ENCODE data around the gene CRYBA2. TPM values are rescaled to one million over a fixed set of nuclear protein-coding genes. Genes with fewer than 3 reads are reported as not detected.

Gene CRYBA2
- total and polyA plus RNA-seq, 2 of the 8 experiments (the other 6 are each of a cell fraction or from before 2014, with no cell fraction given), result not detected

DNA sequence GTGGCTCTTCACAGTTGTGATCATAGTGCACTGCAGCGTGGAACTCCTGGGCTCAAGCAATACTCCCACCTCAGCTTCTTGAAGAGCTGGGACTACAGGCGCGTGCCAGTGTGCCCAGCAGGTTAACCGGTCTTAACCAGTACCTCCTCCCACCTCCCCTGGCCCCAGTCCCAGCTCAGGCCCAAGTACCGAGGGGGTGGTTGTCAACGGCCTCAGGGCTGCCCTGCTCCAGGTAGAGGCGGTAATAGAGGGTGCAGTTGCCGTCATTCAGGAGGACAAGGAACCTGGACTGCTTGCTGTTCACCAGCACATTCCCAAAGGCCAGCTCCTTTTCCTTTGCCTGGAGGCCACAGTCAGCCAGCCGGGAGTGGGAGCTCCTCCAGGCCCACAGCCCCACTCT is 28.4 kb upstream of the CRYBA2 start:
- H2BK20ac ChIP-seq (ENCODE audit: low read length), result no peak overlapping the region
- CTCF ChIA-PET (ENCODE audit: partially characterized antibody), result interaction anchor here (0.8 to 6.9 kb wide), 7 partner anchors 8 to 138 kb away, joined by 3 to 42 read pairs (median 5); no protein-coding TSS in a partner anchor
- no peak overlapping the region for H3K4ac ChIP-seq (replicated peaks; ENCODE audit: insufficient read length, low read depth, low read length)
- H3K79me1 ChIP-seq (ENCODE audit: low read depth, low read length), result no peaks in the 10 kb centered on the region
- no peak overlapping the region for H4K91ac ChIP-seq (replicated peaks; ENCODE audit: insufficient read length, low read length)
- no peak overlapping the region for H4K5ac ChIP-seq (ENCODE audit: insufficient read length, low read depth, low read length)
- H2BK5ac ChIP-seq (ENCODE audit: low read depth, low read length), result no peak overlapping the region
- H3K4me1 ChIP-seq (replicated peaks in 1 of 4; ENCODE audit: control insufficient read depth in 3 of 4, insufficient read depth in 4 of 4, low read length in 3 of 4), result no peaks in the 10 kb centered on the region
- no peak overlapping the region for H3K9ac ChIP-seq (replicated peaks in 1 of 4; ENCODE audit: extremely low read depth in 1 of 4, low read depth in 3 of 4, low read length in 3 of 4)
- FAIRE-seq (no peak), DNase-seq (ENCODE audit: low read depth in 1 of 2, low spot score in 2 of 2) (no peak)
- peaks cover 0 to 3% (median 0%) of the 10 kb centered on the region in 4 experiments; a peak in 3 of 7 replicates for H3K27me3 ChIP-seq (replicated peaks in 1 of 4; ENCODE audit: control insufficient read depth in 3 of 4, extremely low read depth in 1 of 4, insufficient read depth in 3 of 4, low read length in 3 of 4)
- H4K20me1 ChIP-seq (replicated peaks in 1 of 2; ENCODE audit: control insufficient read depth in 1 of 2, insufficient read depth in 2 of 2, low read length in 2 of 2), result peaks cover 0 to 1% of the 10 kb centered on the region in 2 experiments
- H3K14ac ChIP-seq (ENCODE audit: insufficient read length), result no peak overlapping the region
- no peak overlapping the region for H2BK12ac ChIP-seq (ENCODE audit: low read depth, low read length)
- POLR2A ChIA-PET (ENCODE audit: partially characterized antibody), result interaction anchor here (1.4 kb wide), 1 partner anchor 8 kb away, joined by 3 read pairs; no protein-coding TSS in a partner anchor
- no peak overlapping the region for H2BK15ac ChIP-seq (ENCODE audit: low read length)
- no peaks in the 10 kb centered on the region for H3K36me3 ChIP-seq (ENCODE audit: control insufficient read depth in 2 of 4, insufficient read depth in 4 of 4, low read length in 3 of 4)
- no peak overlapping the region for H3K27ac ChIP-seq (ENCODE audit: low read depth, low read length)
- no peaks in the 10 kb centered on the region for H3K79me2 ChIP-seq (ENCODE audit: control insufficient read depth in 1 of 2, insufficient read depth in 2 of 2, low read length in 2 of 2)
- H4K8ac ChIP-seq (ENCODE audit: extremely low read depth, insufficient read depth, low read length), result no peak overlapping the region
- 88% methylated on average over 9 of the region's 9 CpGs; no CpG with 5 or more reads in 1 of the 2 experiments for WGBS, 2 experiments (ENCODE audit: extremely low coverage in 1 of 2, insufficient coverage in 1 of 2, insufficient read length in 1 of 2, insufficient replicate concordance in 2 of 2, low coverage in 1 of 2, low lambda C conversion rate in 2 of 2, missing lambda C conversion rate in 1 of 2)
- TF ChIP-seq CREB1 (IDR thresholded peaks at IDR 0.05), result no peak
- TF ChIP-seq RBBP5 (IDR thresholded peaks at IDR 0.05; ENCODE audit: borderline replicate concordance, low read depth, low read length), result no peak
- TF ChIP-seq SP4 (IDR thresholded peaks at IDR 0.05; ENCODE audit: low read length), result no peak
- TF ChIP-seq GABPA (IDR thresholded peaks at IDR 0.05; ENCODE audit: borderline replicate concordance, insufficient read depth, low read length), result no peak
- no peak for TF ChIP-seq BACH1 (IDR thresholded peaks at IDR 0.05; ENCODE audit: low read length)
- TF ChIP-seq, protein P1, sequence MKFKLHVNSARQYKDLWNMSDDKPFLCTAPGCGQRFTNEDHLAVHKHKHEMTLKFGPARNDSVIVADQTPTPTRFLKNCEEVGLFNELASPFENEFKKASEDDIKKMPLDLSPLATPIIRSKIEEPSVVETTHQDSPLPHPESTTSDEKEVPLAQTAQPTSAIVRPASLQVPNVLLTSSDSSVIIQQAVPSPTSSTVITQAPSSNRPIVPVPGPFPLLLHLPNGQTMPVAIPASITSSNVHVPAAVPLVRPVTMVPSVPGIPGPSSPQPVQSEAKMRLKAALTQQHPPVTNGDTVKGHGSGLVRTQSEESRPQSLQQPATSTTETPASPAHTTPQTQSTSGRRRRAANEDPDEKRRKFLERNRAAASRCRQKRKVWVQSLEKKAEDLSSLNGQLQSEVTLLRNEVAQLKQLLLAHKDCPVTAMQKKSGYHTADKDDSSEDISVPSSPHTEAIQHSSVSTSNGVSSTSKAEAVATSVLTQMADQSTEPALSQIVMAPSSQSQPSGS (IDR thresholded peaks at IDR 0.05; ENCODE audit: low read length), result no peak
- TF ChIP-seq ZNF274 (IDR thresholded peaks at IDR 0.05; ENCODE audit: borderline replicate concordance, extremely low read depth, low read length), result no peak
- TF ChIP-seq NRF1 (IDR thresholded peaks at IDR 0.05; ENCODE audit: low read depth, low read length), result no peak
- no peak for TF ChIP-seq JUN (IDR thresholded peaks at IDR 0.05; ENCODE audit: low read depth, low read length)
- TF ChIP-seq SP2 (IDR thresholded peaks at IDR 0.05; ENCODE audit: low read length), result no peak
- TF ChIP-seq USF2 (IDR thresholded peaks at IDR 0.05; ENCODE audit: low read length), result no peak
- H2AK5ac ChIP-seq (ENCODE audit: low read depth, low read length), result no peak overlapping the region
- H3K4me2 ChIP-seq (ENCODE audit: insufficient read depth in 1 of 2, low read depth in 2 of 2, low read length in 2 of 2), result no peak overlapping the region
- H3K18ac ChIP-seq (ENCODE audit: extremely low read depth, low read length), result no peak overlapping the region
- no peak overlapping the region for H2AFZ ChIP-seq (ENCODE audit: low read length)
- H3K23me2 ChIP-seq (ENCODE audit: low read depth, low read length), result no peaks in the 10 kb centered on the region
- H3K4me3 ChIP-seq (ENCODE audit: extremely low read depth in 1 of 4, insufficient read depth in 2 of 4, low read depth in 3 of 4, low read length in 4 of 4), result no peak overlapping the region
- H3K9me3 ChIP-seq (ENCODE audit: insufficient read depth in 2 of 2, low read depth in 1 of 2, low read length in 1 of 2), result no peaks in the 10 kb centered on the region
- H2BK120ac ChIP-seq (replicated peaks; ENCODE audit: low read depth, low read length), result no peak overlapping the region
- H3K56ac ChIP-seq (replicated peaks; ENCODE audit: insufficient read length, low read depth, low read length), result no peak overlapping the region
- no peak overlapping the region for H3K23ac ChIP-seq (ENCODE audit: insufficient read length)
